Karpas-422 (cell line): ENCODE results near the gene PICK1. TPM values are rescaled to one million over a fixed set of nuclear protein-coding genes. Genes with fewer than 3 reads are reported as not detected.

ENCODE experiments used
- DNase-seq: peaks from one replicate; pipeline ENCODE4 v3.0.0-alpha.2; 2015
- H2AFZ ChIP-seq: fragments of 200-600 bp; sonication (generic); 2 replicates; pipeline ENCODE4 v1.6.1; 2014; ENCODE audit warnings: antibody characterized with exemption, low read length, mixed read lengths
- H3K27ac ChIP-seq: fragments of 200-600 bp; sonication (generic); 2 replicates; pipeline ENCODE4 v1.5.1; 2014; ENCODE audit warnings: mild to moderate bottlenecking, low read length, moderate library complexity
- H3K27me3 ChIP-seq: fragments of 200-600 bp; sonication (generic); 2 replicates; pipeline ENCODE4 v1.6.1; 2014; ENCODE audit warnings: low read length, mixed read lengths
- H3K36me3 ChIP-seq: fragments of 200-600 bp; sonication (generic); 2 replicates; pipeline ENCODE4 v1.6.1; 2014; ENCODE audit warnings: low read length, mixed read lengths; ENCODE audit not compliant: insufficient read depth
- H3K4me1 ChIP-seq: fragments of 200-600 bp; sonication (generic); 2 replicates; pipeline ENCODE4 v1.6.1; 2014; ENCODE audit warnings: mild to moderate bottlenecking, low read length, mixed read lengths
- H3K4me2 ChIP-seq: fragments of 200-600 bp; sonication (generic); 2 replicates; pipeline ENCODE4 v1.6.1; 2014; ENCODE audit warnings: low read length, low read depth, mild to moderate bottlenecking; ENCODE audit not compliant: poor library complexity, severe bottlenecking
- H3K4me3 ChIP-seq: fragments of 200-600 bp; sonication (generic); 2 replicates; pipeline ENCODE4 v1.5.1; 2014; ENCODE audit warnings: mild to moderate bottlenecking, antibody characterized with exemption, low read length, mixed read lengths
- H3K79me2 ChIP-seq: fragments of 200-600 bp; sonication (generic); 2 replicates; pipeline ENCODE4 v1.6.1; 2014; ENCODE audit warnings: mild to moderate bottlenecking, low read length, mixed read lengths
- H3K9ac ChIP-seq: fragments of 200-600 bp; sonication (generic); 2 replicates; pipeline ENCODE4 v1.6.0; 2014; ENCODE audit warnings: low read length
- H3K9me2 ChIP-seq: fragments of 200-600 bp; sonication (generic), shearing (Covaris generic); replicated peaks from 2 replicates; pipeline ENCODE4 v1.6.0; 2014; ENCODE audit warnings: mild to moderate bottlenecking, low read length, moderate library complexity; ENCODE audit not compliant: insufficient read depth
- H3K9me3 ChIP-seq: fragments of 300-700, 200-600 bp; sonication (generic); 2 replicates; pipeline ENCODE4 v1.6.1; 2014; ENCODE audit warnings: low read length, mixed read lengths
- H4K20me1 ChIP-seq: fragments of 200-600 bp; sonication (generic); 2 replicates; pipeline ENCODE4 v1.6.1; 2014; ENCODE audit warnings: mild to moderate bottlenecking, antibody characterized with exemption, low read length, low read depth; ENCODE audit not compliant: insufficient read depth
- total RNA-seq: library from RNA; depleted of rRNA; stranded (reverse); fragments of >200 nt; shearing (Covaris generic); gene quantifications from 2 replicates; pipeline ENCODE4 v1.2.3, GENCODE V29; 2014; ENCODE audit warnings: low replicate concordance

The PICK1 gene
- total RNA-seq, 1 experiment from 2014 or later = 11.0 TPM

DNA sequence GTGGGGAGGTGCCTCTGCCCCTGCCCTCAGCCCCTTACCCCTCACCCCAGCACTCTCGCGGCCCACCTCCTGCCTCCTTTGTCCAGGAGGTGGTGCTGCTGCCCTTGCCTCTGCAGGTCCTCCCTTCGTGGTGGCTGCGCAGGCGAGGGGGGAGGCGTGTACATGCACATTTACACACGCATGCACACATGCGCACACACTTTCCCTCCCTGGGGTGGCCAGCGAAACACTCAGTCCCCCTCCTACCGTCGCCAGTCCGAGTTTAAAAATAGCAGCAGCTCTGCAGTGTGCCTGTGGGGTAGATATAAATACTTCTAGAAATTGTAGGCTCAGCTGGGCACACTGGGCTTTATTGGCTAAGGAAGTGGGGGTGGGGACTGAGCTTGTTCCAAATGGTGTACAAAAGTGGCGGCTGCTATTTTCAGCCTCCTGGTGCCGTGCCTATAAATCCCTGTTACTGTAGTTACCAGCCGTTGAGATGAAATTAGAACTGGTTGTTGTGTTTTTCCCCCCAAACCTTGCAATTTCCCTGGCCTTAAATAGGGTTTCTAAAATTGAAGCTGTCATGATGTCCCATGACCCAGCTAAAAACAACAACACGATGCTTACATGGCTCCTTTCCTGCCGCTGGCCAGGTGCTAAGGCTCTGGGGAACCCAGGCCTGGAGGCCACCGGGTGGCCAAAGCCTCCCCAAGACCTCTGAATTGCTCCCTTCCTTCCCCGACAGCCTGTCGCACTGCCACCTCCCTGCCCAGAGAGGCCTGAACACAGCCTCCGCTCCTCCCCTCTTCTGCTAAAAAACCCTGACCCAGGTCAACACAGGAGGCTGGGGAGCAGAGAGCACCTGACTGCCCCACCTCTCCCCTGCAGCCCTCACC is 12.4 kb downstream of the PICK1 start:
- Histone ChIP-seq H3K4me2 (no peak overlapping the region), H3K4me3 (no peak overlapping the region), H2AFZ (no peak overlapping the region), H3K79me2 (no peaks in the 10 kb centered on the region), H3K9me2 (no peaks in the 10 kb centered on the region), H3K27me3 (no peaks in the 10 kb centered on the region), H3K9ac (no peak overlapping the region), H4K20me1 (no peaks in the 10 kb centered on the region), H3K27ac (no peak overlapping the region), H3K36me3 (no peaks in the 10 kb centered on the region), H3K9me3 (no peaks in the 10 kb centered on the region), H3K4me1 (no peaks in the 10 kb centered on the region)
- DNase-seq = no peak

DNA sequence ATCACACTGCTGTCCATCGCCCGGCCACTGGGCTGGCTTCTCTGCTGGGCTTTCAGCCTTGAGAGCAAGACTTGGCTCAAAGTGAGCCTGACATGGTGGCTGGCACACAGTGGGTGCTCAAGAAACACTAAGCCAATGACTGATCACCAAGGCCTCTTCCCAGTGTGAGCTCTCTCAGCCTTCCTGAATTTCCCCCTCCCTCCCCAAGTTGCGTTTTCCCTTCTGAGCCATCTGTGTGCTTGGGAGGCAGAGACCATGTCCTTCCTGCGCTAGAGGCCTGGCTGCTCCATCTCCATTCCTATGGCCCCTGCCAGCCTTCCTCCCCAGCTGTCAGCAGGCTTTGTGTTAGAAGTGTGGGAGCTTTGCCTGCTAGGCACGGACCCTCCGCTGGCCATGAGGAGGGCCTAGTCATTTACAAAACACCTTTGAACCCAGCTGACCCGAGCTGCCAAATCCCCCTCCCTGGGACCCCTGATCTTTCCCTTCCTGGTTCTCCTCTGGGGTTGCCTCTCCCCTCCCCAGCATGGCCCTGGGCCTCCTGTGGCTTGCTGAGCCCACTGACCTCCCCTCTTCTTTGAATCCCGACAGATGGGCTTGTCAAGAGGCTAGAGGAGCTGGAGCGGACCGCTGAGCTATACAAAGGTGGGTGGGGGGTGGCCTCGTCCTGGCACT is 13.2 kb downstream of the PICK1 start:
- no peak overlapping the region for H3K27ac ChIP-seq
- no peaks in the 10 kb centered on the region for H3K9me3 ChIP-seq
- no peaks in the 10 kb centered on the region for H4K20me1 ChIP-seq
- H3K9me2 ChIP-seq = no peaks in the 10 kb centered on the region
- H3K4me3 ChIP-seq = no peak overlapping the region
- no peaks in the 10 kb centered on the region for H3K4me1 ChIP-seq
- no peak overlapping the region for H3K4me2 ChIP-seq
- H3K27me3 ChIP-seq = no peaks in the 10 kb centered on the region
- no peaks in the 10 kb centered on the region for H3K79me2 ChIP-seq
- no peaks in the 10 kb centered on the region for H3K36me3 ChIP-seq
- DNase-seq = no peak
- H2AFZ ChIP-seq = no peak overlapping the region
- H3K9ac ChIP-seq = no peak overlapping the region

DNA sequence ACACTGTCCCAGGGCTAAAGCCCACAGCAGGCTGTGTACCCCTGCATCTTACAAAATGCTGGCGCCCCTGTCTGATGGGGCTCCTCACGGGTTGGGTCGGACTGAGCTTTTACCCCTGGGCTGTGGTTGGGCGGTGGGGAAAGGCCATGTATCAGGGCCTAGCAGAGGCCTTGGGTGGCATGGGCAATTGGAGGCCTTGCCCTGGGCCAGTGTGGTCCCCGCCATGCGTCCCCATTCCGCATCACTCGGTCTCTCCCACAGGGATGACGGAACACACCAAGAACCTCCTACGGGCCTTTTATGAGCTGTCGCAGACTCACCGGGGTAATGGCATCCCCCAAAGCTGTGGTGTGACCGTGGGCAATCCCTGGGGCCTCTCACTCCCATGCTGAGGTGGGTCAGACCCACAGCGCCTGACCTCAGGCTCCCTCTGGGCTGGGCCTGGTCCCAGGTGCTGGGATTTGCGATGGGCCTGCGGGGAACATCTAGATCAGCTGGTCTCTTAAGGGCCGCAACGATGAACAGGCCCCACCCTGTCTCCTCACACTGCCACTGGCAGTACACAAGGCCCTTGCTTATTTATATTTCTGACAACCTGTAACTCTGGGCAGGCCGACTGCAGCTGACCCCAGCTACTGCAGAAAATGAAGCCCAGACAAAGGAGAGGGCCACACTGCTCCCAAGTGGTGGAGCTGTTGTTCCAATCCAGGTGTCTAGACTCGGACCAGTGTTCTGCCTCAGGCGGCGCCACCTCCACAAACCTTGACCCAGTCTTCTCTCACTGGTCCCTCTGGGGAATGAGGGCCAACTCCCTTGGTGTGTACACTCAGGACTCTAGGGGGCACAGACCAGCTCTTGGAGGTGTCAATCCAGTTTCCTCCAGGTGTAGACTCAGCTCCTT is 14.5 kb downstream of the PICK1 start:
- Histone ChIP-seq H3K9ac (no peak overlapping the region), H3K36me3 (no peaks in the 10 kb centered on the region), H2AFZ (no peak overlapping the region), H4K20me1 (no peaks in the 10 kb centered on the region), H3K27ac (no peak overlapping the region), H3K9me3 (no peaks in the 10 kb centered on the region), H3K4me2 (no peak overlapping the region), H3K79me2 (no peaks in the 10 kb centered on the region), H3K4me3 (no peak overlapping the region), H3K4me1 (no peaks in the 10 kb centered on the region), H3K9me2 (no peaks in the 10 kb centered on the region), H3K27me3 (no peaks in the 10 kb centered on the region)
- no peak for DNase-seq

DNA sequence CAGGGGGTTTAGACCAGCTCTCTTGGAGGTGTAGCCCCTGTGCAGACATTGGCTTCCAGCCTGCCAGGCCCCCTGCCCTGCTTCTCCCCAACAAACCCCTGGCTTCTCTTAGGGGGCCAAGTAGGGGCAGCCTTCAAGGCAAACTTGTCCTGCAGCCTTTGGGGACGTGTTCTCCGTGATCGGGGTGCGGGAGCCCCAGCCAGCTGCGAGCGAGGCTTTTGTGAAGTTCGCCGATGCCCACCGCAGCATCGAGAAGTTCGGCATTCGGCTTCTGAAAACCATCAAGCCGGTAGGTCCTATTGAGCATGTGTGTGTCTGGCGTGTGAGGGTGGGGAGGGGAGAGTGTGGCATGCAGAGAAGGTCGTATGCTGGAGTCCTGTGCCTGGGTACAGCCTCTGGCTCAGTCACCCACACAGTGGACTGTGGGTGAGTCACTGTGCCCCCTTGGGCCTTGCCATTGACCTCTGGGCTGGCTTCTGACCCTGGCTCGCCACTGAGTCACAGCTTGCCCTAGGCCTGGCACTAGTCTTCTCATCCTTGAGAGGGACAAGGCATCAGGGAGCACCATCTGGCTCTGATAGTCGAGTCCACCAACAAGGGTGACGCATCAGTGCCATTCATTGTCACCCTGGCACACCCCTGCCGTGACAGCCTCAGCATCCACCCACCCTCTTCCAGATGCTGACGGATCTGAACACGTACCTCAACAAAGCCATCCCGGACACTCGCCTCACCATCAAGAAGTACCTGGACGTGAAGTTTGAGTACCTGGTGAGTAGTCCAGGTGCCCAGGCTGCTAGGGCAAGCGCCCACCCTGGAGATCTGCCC is 15.3 kb downstream of the PICK1 start:
- Histone ChIP-seq H3K4me1 (no peaks in the 10 kb centered on the region), H3K9ac (no peak overlapping the region), H3K27me3 (no peaks in the 10 kb centered on the region), H4K20me1 (no peaks in the 10 kb centered on the region), H3K9me3 (no peaks in the 10 kb centered on the region), H3K4me2 (no peak overlapping the region), H3K9me2 (no peaks in the 10 kb centered on the region), H3K36me3 (no peaks in the 10 kb centered on the region), H2AFZ (no peak overlapping the region), H3K4me3 (no peak overlapping the region), H3K79me2 (no peaks in the 10 kb centered on the region), H3K27ac (no peak overlapping the region)
- DNase-seq = no peak

DNA sequence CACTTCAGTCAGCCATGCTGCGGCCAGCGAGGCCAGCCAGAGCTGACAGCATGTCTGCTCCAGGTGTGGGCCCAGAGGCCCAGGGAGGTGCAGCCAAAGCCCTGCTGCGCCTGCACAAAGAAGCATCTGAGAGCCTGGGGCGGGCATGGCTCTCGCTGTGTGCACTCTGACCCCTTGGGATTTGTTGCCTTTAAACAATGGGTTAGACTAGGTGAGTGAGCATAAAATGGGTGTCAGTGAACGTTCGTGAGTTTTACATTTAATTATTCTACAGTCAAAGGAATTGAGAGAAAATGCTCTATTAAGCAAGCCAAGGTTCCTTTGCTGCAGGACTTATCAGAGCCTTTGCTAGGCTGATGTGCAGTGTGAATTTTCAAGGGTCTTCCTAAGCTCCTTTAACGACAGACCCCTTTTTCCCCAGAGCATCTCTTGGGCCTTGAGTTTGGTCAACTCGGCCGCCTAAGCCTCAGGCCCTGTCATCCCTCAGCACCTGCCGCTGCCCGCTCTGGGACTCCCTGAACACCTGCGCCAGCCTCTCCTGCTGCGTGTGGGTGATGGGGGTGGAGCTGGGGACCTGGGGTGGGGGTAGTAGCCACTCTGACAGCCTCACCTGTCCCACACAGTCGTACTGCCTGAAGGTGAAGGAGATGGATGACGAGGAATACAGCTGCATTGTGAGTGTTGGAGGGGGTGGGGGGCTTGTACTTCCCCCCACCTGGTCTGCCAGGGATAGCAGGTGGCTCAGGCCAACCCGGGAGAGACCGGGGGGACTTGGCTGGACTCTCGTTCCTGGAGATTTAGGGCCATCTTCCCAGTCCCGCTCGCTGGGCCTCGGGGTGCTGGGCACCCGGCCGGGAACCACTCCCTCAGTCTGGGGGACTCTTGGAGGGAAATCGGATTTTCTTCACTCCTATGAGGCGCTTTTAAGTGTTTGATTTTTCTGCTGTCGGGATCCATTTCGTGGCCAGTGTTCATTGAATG is 16.2 kb downstream of the PICK1 start:
- Histone ChIP-seq H3K27me3 (no peaks in the 10 kb centered on the region), H3K9ac (no peak overlapping the region), H3K79me2 (no peaks in the 10 kb centered on the region), H4K20me1 (no peaks in the 10 kb centered on the region), H2AFZ (no peak overlapping the region), H3K36me3 (no peaks in the 10 kb centered on the region), H3K9me2 (no peaks in the 10 kb centered on the region), H3K4me3 (no peak overlapping the region), H3K4me2 (no peak overlapping the region), H3K27ac (no peak overlapping the region), H3K4me1 (no peaks in the 10 kb centered on the region), H3K9me3 (no peaks in the 10 kb centered on the region)
- no peak for DNase-seq

DNA sequence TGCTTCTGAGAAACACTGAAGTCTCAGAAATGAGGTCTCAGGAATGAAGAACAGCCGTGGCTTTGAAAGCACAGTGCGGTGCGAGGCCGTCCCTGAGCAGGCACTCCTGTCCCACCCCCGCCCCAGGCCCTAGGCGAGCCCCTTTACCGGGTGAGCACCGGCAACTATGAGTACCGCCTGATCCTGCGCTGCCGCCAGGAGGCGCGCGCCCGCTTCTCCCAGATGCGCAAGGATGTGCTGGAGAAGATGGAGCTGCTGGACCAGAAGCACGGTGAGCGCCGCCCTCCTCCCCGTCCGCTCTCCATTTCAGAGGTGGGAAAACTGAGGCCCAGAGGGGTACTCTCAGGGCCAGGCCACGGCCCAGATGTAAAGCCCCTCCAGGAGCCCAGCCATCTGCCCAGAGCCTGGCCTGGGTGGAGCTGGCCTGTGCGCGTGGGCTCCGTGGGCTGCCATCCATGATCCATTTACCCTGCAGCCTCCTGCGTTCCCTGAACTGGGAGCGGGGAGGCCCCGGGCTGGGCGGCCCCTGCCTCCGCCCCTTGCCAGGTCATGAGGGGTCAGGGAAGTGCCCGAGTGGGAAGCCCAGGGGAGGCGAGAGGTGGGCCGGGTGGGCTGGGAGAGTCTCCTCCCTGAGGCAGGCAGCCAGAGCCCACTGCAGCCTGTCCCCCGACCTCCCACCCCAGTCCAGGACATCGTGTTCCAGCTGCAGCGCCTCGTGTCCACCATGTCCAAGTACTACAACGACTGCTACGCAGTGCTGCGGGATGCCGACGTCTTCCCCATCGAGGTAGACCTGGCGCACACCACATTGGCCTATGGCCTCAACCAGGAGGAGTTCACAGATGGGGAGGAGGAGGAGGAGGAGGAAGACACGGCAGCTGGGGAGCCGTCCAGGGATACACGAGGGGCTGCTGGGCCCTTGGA is 17.2 kb downstream of the PICK1 start:
- H3K9ac ChIP-seq = no peak overlapping the region
- H3K27me3 ChIP-seq = no peaks in the 10 kb centered on the region
- no peaks in the 10 kb centered on the region for H3K36me3 ChIP-seq

More for the DNA sequence above, 17.2 kb downstream of the PICK1 start:
- no peaks in the 10 kb centered on the region for H3K4me1 ChIP-seq
- no peak overlapping the region for H3K4me3 ChIP-seq
- no peak overlapping the region for H2AFZ ChIP-seq
- H3K27ac ChIP-seq = no peak overlapping the region
- DNase-seq = no peak
- H3K4me2 ChIP-seq = no peak overlapping the region
- H3K9me2 ChIP-seq = no peaks in the 10 kb centered on the region
- H4K20me1 ChIP-seq = no peaks in the 10 kb centered on the region
- no peaks in the 10 kb centered on the region for H3K9me3 ChIP-seq
- H3K79me2 ChIP-seq = no peaks in the 10 kb centered on the region
